Measurements from ENCODE around the gene CYTH1. TPM values are rescaled to one million over a fixed set of nuclear protein-coding genes. Genes with fewer than 3 reads are reported as not detected.

CYTH1 gene
- polyA plus RNA-seq, 2 of the 4 experiments (the other 2 are of a cell fraction), result 38.5 to 46.2 TPM

DNA sequence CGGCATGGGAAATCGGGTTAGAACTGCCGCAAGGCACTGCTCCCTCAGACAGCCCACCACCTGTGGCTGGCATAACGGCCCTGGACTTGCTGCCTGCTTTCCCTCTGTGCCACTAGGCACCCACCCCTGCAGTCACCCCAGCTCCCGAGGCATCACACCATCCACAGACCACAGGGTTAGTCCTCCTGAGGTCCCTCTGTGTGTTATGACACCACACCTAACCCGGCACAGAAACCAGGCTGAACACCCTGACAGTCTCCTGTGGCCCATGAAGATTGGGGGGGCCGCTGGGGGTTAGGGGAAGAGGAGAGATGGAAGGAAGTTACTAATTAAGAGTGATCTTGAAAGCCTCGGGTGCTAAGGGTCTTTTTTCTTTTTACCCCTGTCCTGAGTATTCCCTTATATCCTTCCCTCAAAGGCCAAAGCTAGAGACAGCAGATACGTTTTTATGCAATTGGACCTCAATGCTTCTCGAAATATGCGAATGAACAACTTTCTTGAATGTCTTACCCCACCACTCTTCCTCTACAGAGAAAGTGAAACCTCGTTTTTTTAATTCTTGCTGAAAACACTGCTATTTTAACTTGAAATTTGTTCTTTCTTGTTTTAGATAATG is 7.0 kb downstream of the CYTH1 start:
- DNase-seq (ENCODE audit: low read depth in 1 of 2, low spot score in 1 of 2) (no peak), ATAC-seq (peak; percentile 48 to 61; a peak in 4 of 6 replicates), FAIRE-seq (no peak)
- POLR2A ChIA-PET, result no interaction called here
- CTCF ChIA-PET, result interaction anchor here (1.0 to 1.9 kb wide), 5 partner anchors 12 to 66 kb away, joined by 3 to 7 read pairs (median 3); no protein-coding TSS in a partner anchor
- Histone ChIP-seq H3K4me2 (0 out of 3 replicates have a peak overlapping the region, but pooled peaks have one; percentile 11), H3K4me1 (peaks cover 18% of the 10 kb centered on the region; the same call in 2 of the 3 replicates), H3K9me3 (no peaks in the 10 kb centered on the region), H3K27ac (no peak overlapping the region), H3K4me3 (no peak overlapping the region)
- WGBS (ENCODE audit: missing lambda C conversion rate), result 79% methylated on average over 12 of the region's 12 CpGs
- no peak for TF ChIP-seq ZNF302 (CRISPR knock-in tag; IDR thresholded peaks at IDR 0.05)
- TF ChIP-seq FOSB (CRISPR knock-in tag; IDR thresholded peaks at IDR 0.05), result no peak
- TF ChIP-seq HDAC2 (IDR thresholded peaks at IDR 0.05), result no peak
- no peak for TF ChIP-seq RAD21 (conservative IDR thresholded peaks at IDR 0.05 in 1 of 2, IDR thresholded peaks at IDR 0.05 in 1 of 2)
- TF ChIP-seq FOSL2 (IDR thresholded peaks at IDR 0.05), result no peak
- no peak for TF ChIP-seq FOSL2 (CRISPR knock-in tag; IDR thresholded peaks at IDR 0.05)
- no peak for TF ChIP-seq CBX8 (IDR thresholded peaks at IDR 0.05)
- no peak for TF ChIP-seq PHF8 (IDR thresholded peaks at IDR 0.05; ENCODE audit: borderline replicate concordance, low read depth)
- no peak for TF ChIP-seq POLR2AphosphoS2 (conservative IDR thresholded peaks at IDR 0.05; ENCODE audit: low read length)
- no peak for TF ChIP-seq EHMT2 (IDR thresholded peaks at IDR 0.05; ENCODE audit: low read depth)
- TF ChIP-seq, protein P1, sequence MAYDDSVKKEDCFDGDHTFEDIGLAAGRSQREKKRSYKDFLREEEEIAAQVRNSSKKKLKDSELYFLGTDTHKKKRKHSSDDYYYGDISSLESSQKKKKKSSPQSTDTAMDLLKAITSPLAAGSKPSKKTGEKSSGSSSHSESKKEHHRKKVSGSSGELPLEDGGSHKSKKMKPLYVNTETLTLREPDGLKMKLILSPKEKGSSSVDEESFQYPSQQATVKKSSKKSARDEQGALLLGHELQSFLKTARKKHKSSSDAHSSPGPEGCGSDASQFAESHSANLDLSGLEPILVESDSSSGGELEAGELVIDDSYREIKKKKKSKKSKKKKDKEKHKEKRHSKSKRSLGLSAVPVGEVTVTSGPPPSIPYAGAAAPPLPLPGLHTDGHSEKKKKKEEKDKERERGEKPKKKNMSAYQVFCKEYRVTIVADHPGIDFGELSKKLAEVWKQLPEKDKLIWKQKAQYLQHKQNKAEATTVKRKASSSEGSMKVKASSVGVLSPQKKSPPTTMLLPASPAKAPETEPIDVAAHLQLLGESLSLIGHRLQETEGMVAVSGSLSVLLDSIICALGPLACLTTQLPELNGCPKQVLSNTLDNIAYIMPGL (CRISPR knock-in tag; IDR thresholded peaks at IDR 0.05; ENCODE audit: borderline replicate concordance), result no peak
- no peak for TF ChIP-seq SREBF2 (IDR thresholded peaks at IDR 0.05)
- TF ChIP-seq CBX2 (IDR thresholded peaks at IDR 0.05; ENCODE audit: borderline replicate concordance, low read depth), result no peak
- TF ChIP-seq, protein P2, sequence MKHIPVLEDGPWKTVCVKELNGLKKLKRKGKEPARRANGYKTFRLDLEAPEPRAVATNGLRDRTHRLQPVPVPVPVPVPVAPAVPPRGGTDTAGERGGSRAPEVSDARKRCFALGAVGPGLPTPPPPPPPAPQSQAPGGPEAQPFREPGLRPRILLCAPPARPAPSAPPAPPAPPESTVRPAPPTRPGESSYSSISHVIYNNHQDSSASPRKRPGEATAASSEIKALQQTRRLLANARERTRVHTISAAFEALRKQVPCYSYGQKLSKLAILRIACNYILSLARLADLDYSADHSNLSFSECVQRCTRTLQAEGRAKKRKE (CRISPR knock-in tag; IDR thresholded peaks at IDR 0.05; ENCODE audit: low read depth), result no peak
- no peak for TF ChIP-seq CHD4 (IDR thresholded peaks at IDR 0.05; ENCODE audit: borderline replicate concordance)
- no peak for TF ChIP-seq JUN (IDR thresholded peaks at IDR 0.05)
- no peak for TF ChIP-seq NFE2L2 (conservative IDR thresholded peaks at IDR 0.05; ENCODE audit: low read length)
- TF ChIP-seq ZSCAN20 (CRISPR knock-in tag; IDR thresholded peaks at IDR 0.05), result no peak
- TF ChIP-seq EHF (CRISPR knock-in tag; IDR thresholded peaks at IDR 0.05), result no peak

DNA sequence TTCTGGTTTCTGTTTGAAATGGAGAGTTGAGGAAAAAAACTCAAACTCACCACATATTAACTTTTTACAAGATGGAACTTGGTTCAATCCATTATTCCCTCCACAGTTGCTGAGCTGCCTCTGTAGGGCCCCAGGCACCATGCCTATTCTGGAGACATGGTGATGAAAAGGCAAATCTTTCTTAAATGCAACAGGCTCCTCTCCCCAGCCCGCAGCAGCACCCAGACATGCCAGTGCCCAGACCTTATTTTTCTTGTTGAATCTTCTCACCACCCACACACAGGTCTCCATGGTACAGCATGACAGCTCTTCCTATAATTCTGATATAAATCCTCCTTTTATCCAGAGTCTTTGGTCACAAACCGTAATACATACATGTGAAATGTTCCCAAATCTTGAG is 7.6 kb downstream of the CYTH1 start:
- FAIRE-seq (no peak), DNase-seq (ENCODE audit: low read depth in 1 of 2, low spot score in 1 of 2) (no peak), ATAC-seq (peak; percentile 48 to 56; a peak in 4 of 6 replicates)
- 87% methylated on average over 2 of the region's 2 CpGs for WGBS (ENCODE audit: missing lambda C conversion rate)
- H3K4me3 ChIP-seq, result no peak overlapping the region
- ChIA-PET POLR2A (no interaction called here), CTCF (interaction anchor here (1.0 to 1.9 kb wide), 4 partner anchors 13 to 29 kb away, joined by 3 to 7 read pairs (median 3); no protein-coding TSS in a partner anchor)
- TF ChIP-seq HEYL (CRISPR knock-in tag; IDR thresholded peaks at IDR 0.05) (no peak), ZSCAN20 (CRISPR knock-in tag; IDR thresholded peaks at IDR 0.05) (no peak), CEBPB (IDR thresholded peaks at IDR 0.05) (no peak), PHF8 (IDR thresholded peaks at IDR 0.05; ENCODE audit: borderline replicate concordance, low read depth) (no peak), JUNB (IDR thresholded peaks at IDR 0.05) (no peak), HOXA7 (CRISPR knock-in tag; IDR thresholded peaks at IDR 0.05) (no peak), FOSL2 (IDR thresholded peaks at IDR 0.05) (no peak), FOSL2 (CRISPR knock-in tag; IDR thresholded peaks at IDR 0.05) (no peak), POLR2A (IDR thresholded peaks at IDR 0.05; ENCODE audit: low read length) (no peak), SMC3 (IDR thresholded peaks at IDR 0.05) (no peak), FOSB (CRISPR knock-in tag; IDR thresholded peaks at IDR 0.05) (no peak), BHLHE40 (IDR thresholded peaks at IDR 0.05; ENCODE audit: low read depth, low read length) (no peak), RFX5 (IDR thresholded peaks at IDR 0.05) (no peak), POLR2AphosphoS2 (conservative IDR thresholded peaks at IDR 0.05; ENCODE audit: low read length) (no peak), NFE2L2 (conservative IDR thresholded peaks at IDR 0.05; ENCODE audit: low read length) (no peak)
- no peak overlapping the region for H3K27ac ChIP-seq
- H3K4me1 ChIP-seq, result peaks cover 12% of the 10 kb centered on the region; the same call in 2 of the 3 replicates
- H3K9me3 ChIP-seq, result no peaks in the 10 kb centered on the region
- no peak overlapping the region for H3K4me2 ChIP-seq
